ENCODE results near the gene IFT88. TPM values are rescaled to one million over a fixed set of nuclear protein-coding genes. Genes with fewer than 3 reads are reported as not detected.

IFT88 gene
- total and polyA plus RNA-seq, 3 donors from 2014 or later = 56.6 to 111 (median 86.8) TPM

- Histone ChIP-seq H3K9me3 (no peaks in the 10 kb centered on the region), H3K36me3 (ENCODE audit: low read depth, missing control alignments) (no peaks in the 10 kb centered on the region), H3K27ac (no peak overlapping the region), H3K4me1 (peaks cover 15% of the 10 kb centered on the region), H3K4me3 (no peak overlapping the region), H3K27me3 (no peaks in the 10 kb centered on the region)
- intact Hi-C loops (cut with DNase I; ENCODE audit: low total_unique reads) = loop anchor here (10.0 kb wide), 2 partner anchors 96 to 206 kb away; no protein-coding TSS in a partner anchor
- DNase-seq = no peak
- 78 to 79% methylated on average over 12 of the region's 12 CpGs for WGBS, 2 donors
- TF ChIP-seq CTCF (IDR thresholded peaks at IDR 0.05) = no peak
- no peak for TF ChIP-seq POLR2A (IDR thresholded peaks at IDR 0.05)
These were observed 152.1 kb downstream of the IFT88 start for GRCh38 chr13:20718958-20719566.

DNA sequence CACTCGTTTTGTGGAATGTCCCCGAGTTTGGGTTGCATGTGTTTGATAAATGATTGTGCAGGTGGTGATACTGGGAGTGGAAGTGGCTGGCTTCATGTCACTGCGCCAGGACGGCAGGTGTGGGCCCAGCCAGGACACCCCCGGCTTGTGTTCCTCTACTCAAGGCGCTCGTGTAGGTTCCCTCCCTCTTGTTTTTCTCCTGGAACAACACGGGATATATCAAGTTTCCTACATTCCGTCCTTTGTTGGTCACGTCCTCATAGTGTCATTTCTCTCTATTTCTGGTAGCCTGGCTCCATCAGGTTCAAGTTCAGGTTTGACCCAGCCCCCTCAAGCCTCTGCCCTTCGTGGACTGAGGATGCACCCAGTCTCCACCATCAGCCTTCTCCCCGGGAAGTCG is 152.8 kb downstream of the IFT88 start:
- intact Hi-C loops (cut with DNase I; ENCODE audit: low total_unique reads) = loop anchor here (10.0 kb wide), 2 partner anchors 95 to 205 kb away; no protein-coding TSS in a partner anchor
- Histone ChIP-seq H3K36me3 (ENCODE audit: low read depth, missing control alignments) (no peaks in the 10 kb centered on the region), H3K4me1 (peaks cover 10% of the 10 kb centered on the region), H3K4me3 (no peak overlapping the region), H3K9me3 (no peaks in the 10 kb centered on the region), H3K27me3 (no peaks in the 10 kb centered on the region), H3K27ac (no peak overlapping the region)
- DNase-seq = no peak
- TF ChIP-seq POLR2A (IDR thresholded peaks at IDR 0.05) (no peak), CTCF (IDR thresholded peaks at IDR 0.05) (no peak)
- 60 to 72% methylated on average over 13 of the region's 13 CpGs for WGBS, 2 donors

DNA sequence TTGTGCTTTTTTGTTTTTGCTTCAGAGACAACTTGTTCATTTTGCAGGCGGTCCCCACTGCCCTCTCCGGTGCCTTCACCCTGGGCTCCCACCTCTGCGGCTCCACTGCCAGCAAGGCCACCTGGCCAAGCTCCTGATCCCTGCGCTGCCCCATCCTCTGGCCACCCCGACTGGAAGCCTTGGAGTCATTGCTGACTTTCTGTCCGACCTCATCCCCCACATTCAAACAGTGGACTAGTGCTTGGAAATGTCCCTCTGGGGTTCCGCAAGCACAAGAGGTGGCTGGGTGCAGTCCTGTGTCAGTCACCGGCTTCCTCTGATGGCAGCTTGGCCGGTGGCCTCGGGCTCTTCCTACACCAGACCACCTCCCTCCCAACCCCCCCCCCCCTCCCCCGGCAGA is 153.5 kb downstream of the IFT88 start:
- Histone ChIP-seq H3K4me3 (no peak overlapping the region), H3K36me3 (ENCODE audit: low read depth, missing control alignments) (no peaks in the 10 kb centered on the region), H3K27me3 (no peaks in the 10 kb centered on the region), H3K4me1 (peaks cover 10% of the 10 kb centered on the region), H3K9me3 (no peaks in the 10 kb centered on the region), H3K27ac (no peak overlapping the region)
- intact Hi-C loops (cut with DNase I; ENCODE audit: low total_unique reads) = no loop called here
- no peak for DNase-seq
- WGBS, 2 donors = 67% methylated on average over 11 of the region's 11 CpGs; no CpG with 5 or more reads in 1 of the 2 donors
- no peak for TF ChIP-seq CTCF (IDR thresholded peaks at IDR 0.05)
- no peak for TF ChIP-seq POLR2A (IDR thresholded peaks at IDR 0.05)

- 54 to 67% methylated on average over 3 to 16 of the region's 16 CpGs for WGBS, 2 donors
- Histone ChIP-seq H3K9me3 (no peaks in the 10 kb centered on the region), H3K4me3 (peak overlapping the region in 1 of 2 donors; percentile 56)
These were observed 154.1 kb downstream of the IFT88 start for GRCh38 chr13:20721058-20721453.

More at GRCh38 chr13:20721058-20721453, 154.1 kb downstream of the IFT88 start:
- TF ChIP-seq CTCF (IDR thresholded peaks at IDR 0.05) = no peak
- TF ChIP-seq POLR2A (IDR thresholded peaks at IDR 0.05) = no peak
- H3K36me3 ChIP-seq (ENCODE audit: low read depth, missing control alignments) = no peaks in the 10 kb centered on the region
- H3K27ac ChIP-seq = no peak overlapping the region
- no peaks in the 10 kb centered on the region for H3K27me3 ChIP-seq
- H3K4me1 ChIP-seq = peaks cover 10% of the 10 kb centered on the region
- no peak for DNase-seq
- intact Hi-C loops (cut with DNase I; ENCODE audit: low total_unique reads) = no loop called here
